SK-N-SH (cell line): ENCODE measurements around the gene APBB2.

Experiments
- GABPA ChIP-seq: IDR thresholded peaks from 2 replicates; pipeline ENCODE4 v1.4.0; 2012; ENCODE audit warnings: low read depth, mild to moderate bottlenecking
- GATA2 ChIP-seq: sonication (generic); formaldehyde crosslinking; IDR thresholded peaks from 2 replicates; pipeline ENCODE4 v1.5.0; 2020; ENCODE audit warnings: mild to moderate bottlenecking, missing genetic modification reagents
- IRF3 ChIP-seq: fragments of 150-350 bp; IDR thresholded peaks from 2 replicates; pipeline ENCODE4 v1.6.1; 2016; ENCODE audit warnings: mild to moderate bottlenecking, low read depth, low read length
- MAX ChIP-seq: IDR thresholded peaks from 2 replicates; pipeline ENCODE4 v1.4.0; 2012; ENCODE audit warnings: low read depth
- RAD21 ChIP-seq: IDR thresholded peaks from 2 replicates; pipeline ENCODE4 v1.6.1; 2012; ENCODE audit warnings: mild to moderate bottlenecking, low read length
- SIN3A ChIP-seq: IDR thresholded peaks from 2 replicates; pipeline ENCODE4 v1.6.1; 2012; ENCODE audit warnings: low read depth, mild to moderate bottlenecking, low read length, moderate library complexity, borderline replicate concordance
- SMC3 ChIP-seq: IDR thresholded peaks from 2 replicates; pipeline ENCODE4 v1.6.1; 2012; ENCODE audit warnings: low read depth, low read length, improper control_type of control experiment
- TEAD4 ChIP-seq: IDR thresholded peaks from 2 replicates; pipeline ENCODE4 v1.4.0; 2012; ENCODE audit warnings: mild to moderate bottlenecking, borderline replicate concordance; ENCODE audit not compliant: insufficient read depth
- USF1 ChIP-seq: IDR thresholded peaks from 2 replicates; pipeline ENCODE4 v1.4.0; 2012; ENCODE audit warnings: low read depth, borderline replicate concordance
- USF2 ChIP-seq: fragments of 150-350 bp; IDR thresholded peaks from 2 replicates; pipeline ENCODE4 v1.6.1; 2017; ENCODE audit warnings: antibody characterized with exemption, low read length, low read depth, borderline replicate concordance
- TF ChIP-seq, protein P1 (sequence below): fragments of 200-600 bp; sonication (generic); IDR thresholded peaks from 2 replicates; pipeline ENCODE4 v1.6.1; 2017; ENCODE audit warnings: antibody characterized with exemption, mild to moderate bottlenecking, moderate library complexity

GRCh38 chr4:41060352-41061334, 153.7 kb downstream of the APBB2 start:
- TF ChIP-seq GATA2 (no peak), USF2 (no peak), MAX (no peak), TEAD4 (no peak), IRF3 (no peak), GABPA (no peak), SIN3A (no peak), USF1 (no peak), RAD21 (no peak), SMC3 (no peak)
- TF ChIP-seq, protein P1, sequence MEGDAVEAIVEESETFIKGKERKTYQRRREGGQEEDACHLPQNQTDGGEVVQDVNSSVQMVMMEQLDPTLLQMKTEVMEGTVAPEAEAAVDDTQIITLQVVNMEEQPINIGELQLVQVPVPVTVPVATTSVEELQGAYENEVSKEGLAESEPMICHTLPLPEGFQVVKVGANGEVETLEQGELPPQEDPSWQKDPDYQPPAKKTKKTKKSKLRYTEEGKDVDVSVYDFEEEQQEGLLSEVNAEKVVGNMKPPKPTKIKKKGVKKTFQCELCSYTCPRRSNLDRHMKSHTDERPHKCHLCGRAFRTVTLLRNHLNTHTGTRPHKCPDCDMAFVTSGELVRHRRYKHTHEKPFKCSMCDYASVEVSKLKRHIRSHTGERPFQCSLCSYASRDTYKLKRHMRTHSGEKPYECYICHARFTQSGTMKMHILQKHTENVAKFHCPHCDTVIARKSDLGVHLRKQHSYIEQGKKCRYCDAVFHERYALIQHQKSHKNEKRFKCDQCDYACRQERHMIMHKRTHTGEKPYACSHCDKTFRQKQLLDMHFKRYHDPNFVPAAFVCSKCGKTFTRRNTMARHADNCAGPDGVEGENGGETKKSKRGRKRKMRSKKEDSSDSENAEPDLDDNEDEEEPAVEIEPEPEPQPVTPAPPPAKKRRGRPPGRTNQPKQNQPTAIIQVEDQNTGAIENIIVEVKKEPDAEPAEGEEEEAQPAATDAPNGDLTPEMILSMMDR = no peak
